SH-SY5Y (cell line): ENCODE measurements around the gene SDK1.

Experiments
- GATA2 ChIP-seq: IDR thresholded peaks from 2 replicates; pipeline ENCODE4 v1.6.1; 2011; ENCODE audit warnings: mild to moderate bottlenecking, low read depth, low read length
- GATA3 ChIP-seq: IDR thresholded peaks from 2 replicates; pipeline ENCODE4 v1.6.1; 2011; ENCODE audit warnings: low read depth, mild to moderate bottlenecking, low read length, moderate library complexity

SDK1 gene

GRCh38 chr7:3605222-3605621 lies 304.2 kb downstream of the SDK1 start:
- TF ChIP-seq GATA2 (no peak), GATA3 (no peak)

GRCh38 chr7:3606436-3606835 lies 305.4 kb downstream of the SDK1 start:
- TF ChIP-seq GATA3: no peak
- TF ChIP-seq GATA2: no peak

- TF ChIP-seq GATA2: no peak
- no peak for TF ChIP-seq GATA3
Measured at GRCh38 chr7:3607847-3608246, 306.8 kb downstream of the SDK1 start.

GRCh38 chr7:3616306-3616705 lies 315.3 kb downstream of the SDK1 start:
- TF ChIP-seq GATA2 (no peak), GATA3 (no peak)

- no peak for TF ChIP-seq GATA2
- no peak for TF ChIP-seq GATA3
Measured at GRCh38 chr7:3630081-3630480, 329.0 kb downstream of the SDK1 start.

- TF ChIP-seq GATA2 (no peak), GATA3 (no peak)
Measured at GRCh38 chr7:3634396-3634795, 333.3 kb downstream of the SDK1 start.

- TF ChIP-seq GATA2 (no peak), GATA3 (no peak)
Measured at GRCh38 chr7:3636131-3636860, 335.2 kb downstream of the SDK1 start.

GRCh38 chr7:3639253-3639652 lies 338.2 kb downstream of the SDK1 start:
- TF ChIP-seq GATA3 (no peak), GATA2 (no peak)

- TF ChIP-seq GATA2 (no peak), GATA3 (no peak)
Measured at GRCh38 chr7:3641582-3641981, 340.5 kb downstream of the SDK1 start.

GRCh38 chr7:3643091-3643490 lies 342.0 kb downstream of the SDK1 start:
- no peak for TF ChIP-seq GATA2
- no peak for TF ChIP-seq GATA3

- TF ChIP-seq GATA3: no peak
Measured at GRCh38 chr7:3648276-3648675, 347.2 kb downstream of the SDK1 start.

- TF ChIP-seq GATA3 (no peak), GATA2 (no peak)
Measured at GRCh38 chr7:3649250-3649649, 348.2 kb downstream of the SDK1 start.

- no peak for TF ChIP-seq GATA3
- TF ChIP-seq GATA2: no peak
Measured at GRCh38 chr7:3649678-3650440, 348.8 kb downstream of the SDK1 start.

GRCh38 chr7:3650844-3651243 lies 349.8 kb downstream of the SDK1 start:
- TF ChIP-seq GATA2 (no peak), GATA3 (no peak)

- TF ChIP-seq GATA3: no peak
- TF ChIP-seq GATA2: no peak
Measured at GRCh38 chr7:3655635-3656034, 354.6 kb downstream of the SDK1 start.
